Hepatocyte (in vitro differentiated cells): ENCODE results near the gene PDLIM7. TPM values are rescaled to one million over a fixed set of nuclear protein-coding genes. Genes with fewer than 3 reads are reported as not detected.

ENCODE experiments used
- DNase-seq: peaks from one replicate; pipeline ENCODE4 v3.0.0-alpha.2; 2016; ENCODE audit warnings: low spot score
- H2AFZ ChIP-seq: fragments of 200-600 bp; sonication (generic); 2 replicates; pipeline ENCODE4 v1.6.0; 2016; ENCODE audit warnings: antibody characterized with exemption, mild to moderate bottlenecking
- H3K27ac ChIP-seq: fragments of 200-600 bp; sonication (generic); 2 replicates; pipeline ENCODE4 v1.5.1; 2016; ENCODE audit warnings: mild to moderate bottlenecking
- H3K27me3 ChIP-seq: fragments of 200-600 bp; sonication (generic); 2 replicates; pipeline ENCODE4 v1.6.1; 2016
- H3K36me3 ChIP-seq: fragments of 200-600 bp; sonication (generic); replicated peaks from 2 replicates; pipeline ENCODE4 v1.5.1; 2016; ENCODE audit warnings: low read depth; ENCODE audit not compliant: insufficient read depth
- H3K4me1 ChIP-seq: fragments of 200-600 bp; sonication (generic); 2 replicates; pipeline ENCODE4 v1.5.1; 2016; ENCODE audit warnings: mild to moderate bottlenecking, moderate library complexity; ENCODE audit not compliant: insufficient read depth
- H3K4me2 ChIP-seq: fragments of 200-600 bp; sonication (generic); 2 replicates; pipeline ENCODE4 v1.6.0; 2016
- H3K4me3 ChIP-seq: fragments of 200-600 bp; sonication (generic); 2 replicates; pipeline ENCODE4 v1.5.1; 2016; ENCODE audit warnings: mild to moderate bottlenecking
- H3K79me2 ChIP-seq: fragments of 200-600 bp; sonication (generic); 2 replicates; pipeline ENCODE4 v1.6.0; 2017; ENCODE audit warnings: mild to moderate bottlenecking
- H3K9me2 ChIP-seq: fragments of 200-600 bp; sonication (generic); replicated peaks from 2 replicates; pipeline ENCODE4 v1.6.0; 2017; ENCODE audit warnings: mild to moderate bottlenecking; ENCODE audit not compliant: insufficient read depth
- H3K9me3 ChIP-seq: fragments of 200-600 bp; sonication (generic); 2 replicates; pipeline ENCODE4 v1.5.1; 2016; ENCODE audit warnings: low read depth, mild to moderate bottlenecking
- H4K20me1 ChIP-seq: fragments of 200-600 bp; sonication (generic); 2 replicates; pipeline ENCODE4 v1.6.0; 2016; ENCODE audit warnings: mild to moderate bottlenecking; ENCODE audit not compliant: insufficient read depth, poor library complexity, severe bottlenecking
- CTCF ChIP-seq: fragments of 200-600 bp; sonication (generic); IDR thresholded peaks from 2 replicates; pipeline ENCODE4 v1.5.1; 2016; ENCODE audit warnings: antibody characterized with exemption, mild to moderate bottlenecking; ENCODE audit not compliant: poor library complexity
- EZH2 ChIP-seq: fragments of 200-600 bp; sonication (generic); IDR thresholded peaks from 2 replicates; pipeline ENCODE4 v1.6.1; 2016; ENCODE audit warnings: antibody characterized with exemption, mild to moderate bottlenecking, borderline replicate concordance
- EZH2phosphoT487 ChIP-seq: fragments of 200-600 bp; sonication (generic); IDR thresholded peaks from one replicate; pipeline ENCODE4 v1.6.1; 2018; ENCODE audit warnings: antibody characterized with exemption, mild to moderate bottlenecking, low read depth, moderate library complexity; ENCODE audit not compliant: unreplicated experiment, severe bottlenecking
- WGBS: methylation state at CpG from one replicate; pipeline ENCODE4 v1.1.6; 2016; ENCODE audit warnings: low lambda C conversion rate; ENCODE audit errors: missing lambda C conversion rate; 5-methylcytosine and 5-hydroxymethylcytosine counted together
- polyA plus RNA-seq: library from polyadenylated mRNA; unstranded; fragments of >200 nt; fragmentation: Nextera tagmentation; extraction: Ambion mirVana; gene quantifications from 2 replicates; pipeline ENCODE4 v1.2.1, GENCODE V29; 2016
- total RNA-seq: library from RNA; depleted of rRNA; stranded (reverse); fragments of >200 nt; gene quantifications from 2 replicates; pipeline ENCODE4 v1.2.3, GENCODE V29; 2014

The PDLIM7 gene
- total and polyA plus RNA-seq, 2 experiments from 2014 or later, result 57.1 to 143 TPM

GRCh38 chr5:177482359-177482795 is 15.0 kb downstream of the PDLIM7 start:
- H3K9me2 ChIP-seq, result no peaks in the 10 kb centered on the region
- no peak overlapping the region for H3K27ac ChIP-seq
- WGBS, result 95% methylated on average over 10 of the region's 10 CpGs
- H3K9me3 ChIP-seq, result no peaks in the 10 kb centered on the region
- no peaks in the 10 kb centered on the region for H3K27me3 ChIP-seq
- H3K4me1 ChIP-seq, result peaks cover 6% of the 10 kb centered on the region
- no peaks in the 10 kb centered on the region for H3K79me2 ChIP-seq
- no peaks in the 10 kb centered on the region for H4K20me1 ChIP-seq
- H2AFZ ChIP-seq, result no peak overlapping the region
- TF ChIP-seq CTCF, result no peak
- TF ChIP-seq EZH2, result no peak
- no peak for TF ChIP-seq EZH2phosphoT487
- no peak overlapping the region for H3K4me2 ChIP-seq
- no peaks in the 10 kb centered on the region for H3K36me3 ChIP-seq
- no peak for DNase-seq
- H3K4me3 ChIP-seq, result no peak overlapping the region

- WGBS, result 86% methylated on average over 14 of the region's 14 CpGs
- Histone ChIP-seq H2AFZ (no peak overlapping the region), H3K4me3 (no peak overlapping the region), H3K36me3 (no peaks in the 10 kb centered on the region), H3K27ac (peak overlapping the region; percentile 69), H3K4me1 (peaks cover 6% of the 10 kb centered on the region), H4K20me1 (no peaks in the 10 kb centered on the region), H3K4me2 (no peak overlapping the region), H3K79me2 (no peaks in the 10 kb centered on the region), H3K9me3 (no peaks in the 10 kb centered on the region), H3K27me3 (no peaks in the 10 kb centered on the region), H3K9me2 (no peaks in the 10 kb centered on the region)
- no peak for TF ChIP-seq CTCF
- TF ChIP-seq EZH2phosphoT487, result no peak
- TF ChIP-seq EZH2, result no peak
- DNase-seq, result no peak
Observed at GRCh38 chr5:177479774-177480173, 17.6 kb downstream of the PDLIM7 start.

DNA sequence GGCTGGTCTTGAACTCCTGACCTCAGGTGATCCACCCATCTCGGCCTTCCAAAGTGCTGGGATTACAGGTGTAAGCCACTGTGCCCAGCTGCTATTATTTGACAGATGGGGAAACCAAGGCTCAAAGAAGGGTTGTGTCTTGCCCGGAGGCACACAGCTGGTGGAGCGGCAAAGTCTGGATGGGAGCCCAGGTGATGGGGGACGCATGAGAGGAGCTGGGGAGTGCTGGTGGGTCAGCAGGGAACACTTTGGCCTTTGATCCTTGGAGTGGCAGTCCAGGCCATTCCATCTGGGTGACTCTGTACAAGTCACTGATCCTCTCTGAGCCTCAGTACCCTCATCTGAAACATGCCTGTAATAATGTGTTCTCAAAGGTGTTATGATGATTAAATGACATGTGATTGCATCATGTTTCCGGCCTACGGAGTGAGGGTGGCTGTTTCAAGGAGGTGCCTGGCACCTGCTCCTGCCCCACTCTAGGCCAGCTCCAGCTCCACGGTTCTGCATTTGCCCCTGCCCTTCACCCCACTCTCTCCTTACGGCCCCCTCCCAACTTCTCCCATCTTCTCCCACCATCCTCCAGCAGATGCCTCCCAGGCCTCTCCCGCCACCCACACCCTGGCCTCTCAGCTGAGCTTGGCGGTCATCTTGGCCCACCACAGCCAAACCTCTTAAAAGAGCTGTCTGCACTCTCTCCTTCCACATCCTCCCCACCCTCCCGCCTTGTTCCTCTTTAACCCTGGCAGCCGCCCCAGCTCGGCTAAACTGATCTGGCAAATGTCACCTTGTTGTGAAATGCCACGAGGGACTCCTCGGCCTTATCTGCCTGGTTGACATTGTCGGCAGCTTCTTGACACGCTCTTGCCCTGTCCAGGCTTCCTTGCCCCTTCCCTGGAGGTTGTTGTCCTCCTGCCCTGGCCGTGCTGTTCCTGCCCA is 18.4 kb downstream of the PDLIM7 start:
- DNase-seq, result peak; percentile 56

More for the DNA sequence above, 18.4 kb downstream of the PDLIM7 start:
- H3K4me2 ChIP-seq, result no peak overlapping the region
- H3K4me3 ChIP-seq, result no peak overlapping the region
- no peaks in the 10 kb centered on the region for H3K36me3 ChIP-seq
- no peak overlapping the region for H2AFZ ChIP-seq
- no peaks in the 10 kb centered on the region for H3K79me2 ChIP-seq
- H3K9me2 ChIP-seq, result no peaks in the 10 kb centered on the region
- peak overlapping the region; percentile 69 for H3K27ac ChIP-seq
- no peaks in the 10 kb centered on the region for H4K20me1 ChIP-seq
- TF ChIP-seq EZH2phosphoT487 (no peak), EZH2 (no peak), CTCF (no peak)
- no peaks in the 10 kb centered on the region for H3K9me3 ChIP-seq
- no peaks in the 10 kb centered on the region for H3K27me3 ChIP-seq
- WGBS, result 67% methylated on average over 17 of the region's 18 CpGs
- peaks cover 6% of the 10 kb centered on the region for H3K4me1 ChIP-seq
